A549 (cell line): ENCODE measurements around the gene PROM2.

ENCODE experiments used
- MAZ ChIP-seq: fragments of 150-350 bp; IDR thresholded peaks from 2 replicates; pipeline ENCODE4 v1.6.1; 2014; ENCODE audit warnings: antibody characterized with exemption, low read depth, low read length, borderline replicate concordance
- TF ChIP-seq, protein P1 (sequence below): fragments of >200 bp; sonication (Bioruptor Twin); formaldehyde crosslinking; IDR thresholded peaks from 3 replicates; pipeline ENCODE4 v1.5.1; 2016

DNA sequence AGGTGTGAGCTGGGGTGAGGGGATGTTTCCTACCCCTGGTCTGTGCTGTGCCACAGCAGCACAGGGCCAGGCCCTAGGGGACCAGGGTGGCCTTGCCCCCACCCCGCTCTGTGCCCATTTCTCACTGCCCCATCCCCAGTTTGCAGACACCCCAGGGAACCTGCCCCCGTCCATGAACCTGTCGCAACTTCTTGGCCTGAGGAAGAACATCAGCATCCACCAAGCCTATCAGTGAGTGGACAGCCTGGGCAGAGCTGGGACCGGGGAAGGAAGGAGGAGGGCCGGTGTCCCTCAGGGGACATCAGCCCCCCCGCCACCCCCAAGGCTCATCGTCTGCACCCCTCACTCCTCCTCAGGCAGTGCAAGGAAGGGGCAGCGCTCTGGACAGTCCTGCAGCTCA is 7.5 kb downstream of the PROM2 start:
- TF ChIP-seq, protein P1, sequence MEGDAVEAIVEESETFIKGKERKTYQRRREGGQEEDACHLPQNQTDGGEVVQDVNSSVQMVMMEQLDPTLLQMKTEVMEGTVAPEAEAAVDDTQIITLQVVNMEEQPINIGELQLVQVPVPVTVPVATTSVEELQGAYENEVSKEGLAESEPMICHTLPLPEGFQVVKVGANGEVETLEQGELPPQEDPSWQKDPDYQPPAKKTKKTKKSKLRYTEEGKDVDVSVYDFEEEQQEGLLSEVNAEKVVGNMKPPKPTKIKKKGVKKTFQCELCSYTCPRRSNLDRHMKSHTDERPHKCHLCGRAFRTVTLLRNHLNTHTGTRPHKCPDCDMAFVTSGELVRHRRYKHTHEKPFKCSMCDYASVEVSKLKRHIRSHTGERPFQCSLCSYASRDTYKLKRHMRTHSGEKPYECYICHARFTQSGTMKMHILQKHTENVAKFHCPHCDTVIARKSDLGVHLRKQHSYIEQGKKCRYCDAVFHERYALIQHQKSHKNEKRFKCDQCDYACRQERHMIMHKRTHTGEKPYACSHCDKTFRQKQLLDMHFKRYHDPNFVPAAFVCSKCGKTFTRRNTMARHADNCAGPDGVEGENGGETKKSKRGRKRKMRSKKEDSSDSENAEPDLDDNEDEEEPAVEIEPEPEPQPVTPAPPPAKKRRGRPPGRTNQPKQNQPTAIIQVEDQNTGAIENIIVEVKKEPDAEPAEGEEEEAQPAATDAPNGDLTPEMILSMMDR: no peak
- no peak for TF ChIP-seq MAZ
